ENCODE measurements around the gene COL6A2.
"Not testable (repeated sequence)": the region's sequence is repeated elsewhere in the genome, so short reads cannot be mapped to it uniquely, and the experiment has no call there.

COL6A2 gene

GRCh38 chr21:46126309-46127238 is 28.7 kb downstream of the COL6A2 start:
- DNase-seq (ENCODE audit: low read depth in 2 of 2), result no peak

GRCh38 chr21:46127239-46128105 is 29.6 kb downstream of the COL6A2 start:
- no peak for DNase-seq (ENCODE audit: low read depth in 2 of 2)

GRCh38 chr21:46128106-46128932 is 30.4 kb downstream of the COL6A2 start:
- no peak for DNase-seq (ENCODE audit: low read depth in 2 of 2)

- no peak for DNase-seq (ENCODE audit: low read depth in 2 of 2)
Observed at GRCh38 chr21:46128933-46129571, 31.1 kb downstream of the COL6A2 start.

GRCh38 chr21:46129846-46130651 is 32.1 kb downstream of the COL6A2 start:
- no peak for DNase-seq (ENCODE audit: low read depth in 2 of 2)

- no peak for DNase-seq (ENCODE audit: low read depth in 2 of 2)
Observed at GRCh38 chr21:46130831-46131587, 33.1 kb downstream of the COL6A2 start.

- no peak for DNase-seq (ENCODE audit: low read depth in 2 of 2)
Observed at GRCh38 chr21:46131588-46131837, 33.6 kb downstream of the COL6A2 start.

GRCh38 chr21:46131838-46132651 is 34.1 kb downstream of the COL6A2 start:
- no peak for DNase-seq (ENCODE audit: low read depth in 2 of 2)

GRCh38 chr21:46135782-46136395 is 38.0 kb downstream of the COL6A2 start:
- DNase-seq (ENCODE audit: low read depth in 2 of 2), result no peak

GRCh38 chr21:46136739-46137349 is 38.9 kb downstream of the COL6A2 start:
- DNase-seq (ENCODE audit: low read depth in 2 of 2), result no peak

GRCh38 chr21:46137908-46138307 is 40.0 kb downstream of the COL6A2 start:
- DNase-seq (ENCODE audit: low read depth in 2 of 2), result no peak

GRCh38 chr21:46138383-46138970 is 40.6 kb downstream of the COL6A2 start:
- DNase-seq (ENCODE audit: low read depth in 2 of 2), result no peak

- no peak for DNase-seq (ENCODE audit: low read depth in 2 of 2)
Observed at GRCh38 chr21:46139686-46140085, 41.8 kb downstream of the COL6A2 start.

- DNase-seq (ENCODE audit: low read depth in 2 of 2), result not testable (repeated sequence)
Observed at GRCh38 chr21:46140352-46141003, 42.6 kb downstream of the COL6A2 start.

- no peak for DNase-seq (ENCODE audit: low read depth in 2 of 2)
Observed at GRCh38 chr21:46141767-46142581, 44.1 kb downstream of the COL6A2 start.

Measured in stimulated activated CD8-positive, alpha-beta memory T cell treated with anti-CD3 and anti-CD28 coated beads, Interleukin-2, amount 100 ng/mL, for 48 hours (primary cell).